OCI-M2 (cell line): ENCODE data around the gene NPAS3.
"Not testable (repeated sequence)": the region's sequence is repeated elsewhere in the genome, so short reads cannot be mapped to it uniquely, and the experiment has no call there.

Experiments used
- DNase-seq: peaks from one replicate; lab custom pipeline; 2025; ENCODE audit not compliant: unreplicated experiment; lab: John Stamatoyannopoulos, UW

NPAS3 gene

GRCh38 chr14:33068626-33069025 lies 129.9 kb downstream of the NPAS3 start:
- DNase-seq, result no peak

DNA sequence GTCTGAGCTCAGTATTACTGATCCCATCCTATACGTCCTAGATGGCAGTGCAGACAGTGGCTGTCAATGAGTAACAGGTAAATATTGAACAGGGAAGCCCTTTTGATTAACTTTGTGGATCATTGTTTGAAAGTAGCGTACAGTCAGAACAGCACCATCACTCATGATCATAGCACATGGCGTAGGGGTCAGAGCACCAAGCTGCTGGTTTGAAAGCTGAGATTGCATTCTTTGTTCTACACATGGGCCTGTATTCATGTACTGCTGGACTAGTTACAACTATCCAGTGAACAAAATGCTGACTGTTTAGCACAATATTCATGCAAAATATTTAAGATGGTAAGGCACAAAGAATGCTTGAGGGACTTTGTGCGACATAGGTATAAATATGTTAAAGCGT lies 131.8 kb downstream of the NPAS3 start:
- DNase-seq, result no peak

DNA sequence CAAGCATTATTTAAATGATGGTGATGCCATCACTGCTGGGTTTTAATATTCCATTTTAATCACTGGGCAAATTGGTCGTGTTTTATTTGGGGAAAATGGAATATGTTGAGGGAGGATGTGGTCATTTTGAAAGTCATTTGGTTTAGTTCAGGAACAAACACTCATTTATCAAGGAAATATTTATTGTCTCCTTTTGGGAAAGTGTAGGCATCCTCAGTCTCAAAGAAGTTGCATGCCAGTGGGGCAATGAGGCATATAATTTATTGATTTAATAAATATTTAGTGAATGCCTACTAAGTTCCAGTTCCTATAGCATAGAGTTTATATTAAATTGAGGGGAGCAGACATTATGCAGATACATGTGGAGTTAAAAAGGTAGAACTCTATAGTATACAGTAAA lies 134.3 kb downstream of the NPAS3 start:
- DNase-seq, result no peak

DNA sequence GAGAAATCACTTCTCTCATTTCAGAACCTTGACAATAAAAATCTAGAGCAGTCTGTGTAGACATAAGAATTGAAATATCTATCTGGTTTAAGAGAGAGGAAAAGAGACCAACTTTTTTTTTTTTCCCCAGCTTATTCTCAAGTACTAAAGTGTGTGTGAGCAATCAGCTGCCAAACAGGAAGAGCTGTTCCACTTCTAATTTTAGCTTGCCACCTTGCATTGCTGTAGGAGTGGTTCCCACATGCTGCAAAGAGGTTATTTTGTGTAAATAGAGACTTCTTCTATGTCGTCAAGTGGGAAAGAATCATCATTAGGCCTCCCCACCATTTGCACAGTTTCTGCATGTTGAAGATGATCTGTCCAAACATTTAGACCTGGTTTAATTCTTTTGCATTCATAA lies 142.6 kb downstream of the NPAS3 start:
- no peak for DNase-seq

GRCh38 chr14:33085799-33086198 lies 147.1 kb downstream of the NPAS3 start:
- DNase-seq, result no peak

DNA sequence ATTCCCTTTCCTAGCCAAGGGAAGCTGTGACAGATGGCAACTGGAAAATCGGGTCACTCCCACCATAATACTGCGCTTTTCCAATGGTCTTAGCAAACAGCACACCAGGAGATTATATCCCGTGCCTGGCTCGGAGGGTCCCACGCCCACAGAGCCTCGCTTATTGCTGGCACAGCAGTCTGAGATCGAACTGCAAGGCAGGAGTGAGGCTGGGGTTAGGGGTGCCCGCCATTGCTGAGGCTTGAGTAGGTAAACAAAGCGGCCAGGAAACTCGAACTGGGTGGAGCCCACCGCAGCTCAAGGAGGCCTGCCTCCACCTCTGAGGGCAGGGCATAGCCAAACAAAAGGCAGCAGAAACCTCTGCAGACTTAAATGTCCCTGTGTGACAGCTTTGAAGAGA lies 149.6 kb downstream of the NPAS3 start:
- DNase-seq, result not testable (repeated sequence)

DNA sequence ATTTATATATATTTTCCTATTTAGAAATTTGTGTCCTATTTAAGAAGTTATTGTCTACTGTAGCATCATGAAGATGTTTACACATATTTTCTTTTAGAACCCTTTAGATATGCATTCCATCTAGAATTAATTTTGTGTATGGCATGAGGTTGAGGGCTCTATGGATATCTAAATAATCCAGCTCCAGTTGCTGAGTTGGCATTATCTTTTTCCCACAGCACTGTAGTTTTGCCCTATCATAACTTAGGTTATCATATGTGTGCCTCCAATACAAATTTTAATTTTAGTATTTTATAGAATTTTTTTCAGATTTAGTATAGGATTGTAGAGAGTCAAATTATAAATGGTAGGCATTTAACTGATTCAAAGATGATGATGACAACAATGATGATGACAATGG lies 159.3 kb downstream of the NPAS3 start:
- DNase-seq, result no peak

DNA sequence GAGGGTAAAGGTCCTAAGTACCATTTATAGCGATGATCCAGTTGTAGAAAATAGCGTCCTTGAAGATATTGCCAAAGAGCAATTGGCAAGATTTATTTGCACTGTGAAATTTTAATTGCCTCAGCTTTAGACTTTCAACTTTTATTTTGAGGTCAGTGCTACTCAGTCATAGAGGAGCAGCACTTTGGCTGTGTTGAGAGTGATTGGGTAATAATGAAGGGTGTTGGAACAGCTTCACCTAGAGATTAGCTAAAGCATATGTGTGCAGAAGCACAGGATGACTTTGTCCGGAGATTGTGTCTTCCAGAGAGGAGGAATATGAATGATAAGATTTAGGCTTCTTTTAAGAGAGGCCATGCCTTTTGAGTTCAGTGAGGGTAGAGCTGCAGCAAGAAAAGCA lies 164.8 kb downstream of the NPAS3 start:
- no peak for DNase-seq

- no peak for DNase-seq
These were observed 165.3 kb downstream of the NPAS3 start for GRCh38 chr14:33103966-33104365.

- no peak for DNase-seq
These were observed 172.2 kb downstream of the NPAS3 start for GRCh38 chr14:33110737-33111443.

GRCh38 chr14:33114331-33114730 lies 175.7 kb downstream of the NPAS3 start:
- DNase-seq, result no peak

DNA sequence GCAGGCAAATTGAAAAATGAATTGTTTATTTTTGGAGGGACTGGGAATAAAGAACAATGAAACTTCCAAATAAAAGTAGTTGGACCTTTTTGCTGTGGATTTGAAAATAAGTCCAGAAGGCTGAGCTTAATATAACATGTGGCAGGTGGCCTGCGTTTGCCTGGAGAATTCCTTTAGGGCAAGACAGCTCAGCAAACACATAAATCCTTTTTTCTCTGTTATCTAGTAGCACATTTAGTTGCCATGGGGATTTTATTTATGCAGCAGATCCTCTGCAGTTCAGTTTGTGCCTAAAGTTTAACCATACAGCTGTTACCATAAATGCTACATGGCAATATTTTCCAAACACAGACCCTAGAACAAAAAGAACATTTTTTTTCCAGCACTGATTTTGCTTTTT lies 180.0 kb downstream of the NPAS3 start:
- no peak for DNase-seq

- no peak for DNase-seq
These were observed 181.7 kb downstream of the NPAS3 start for GRCh38 chr14:33120341-33120740.

DNA sequence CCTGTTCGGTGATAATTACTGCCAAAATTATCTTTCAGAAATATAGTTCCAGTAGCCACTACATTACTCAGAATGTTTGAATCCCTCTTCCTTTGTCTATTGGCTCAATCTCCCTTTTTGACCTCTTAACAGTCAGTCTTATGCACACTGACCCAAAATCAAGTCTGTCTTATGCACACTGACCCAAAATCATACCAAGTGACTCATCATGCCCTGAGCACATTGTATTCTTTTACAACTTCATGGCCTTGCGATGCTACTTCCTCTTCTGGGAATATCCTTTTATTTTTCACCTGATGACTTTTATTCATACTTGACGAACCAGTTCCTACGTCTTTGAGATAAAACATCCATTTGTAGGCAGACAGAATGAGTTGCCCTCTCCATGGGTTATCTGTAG lies 182.3 kb downstream of the NPAS3 start:
- no peak for DNase-seq

GRCh38 chr14:33123281-33123680 lies 184.6 kb downstream of the NPAS3 start:
- DNase-seq, result no peak

- no peak for DNase-seq
These were observed 187.8 kb downstream of the NPAS3 start for GRCh38 chr14:33126433-33126832.

- DNase-seq, result no peak
These were observed 188.9 kb downstream of the NPAS3 start for GRCh38 chr14:33127531-33127930.

GRCh38 chr14:33131801-33132200 lies 193.1 kb downstream of the NPAS3 start:
- no peak for DNase-seq

GRCh38 chr14:33134162-33134561 lies 195.5 kb downstream of the NPAS3 start:
- DNase-seq, result no peak

- DNase-seq, result no peak
These were observed 196.3 kb downstream of the NPAS3 start for GRCh38 chr14:33134975-33135374.

GRCh38 chr14:33150666-33151428 lies 212.2 kb downstream of the NPAS3 start:
- no peak for DNase-seq

GRCh38 chr14:33163109-33163508 lies 224.4 kb downstream of the NPAS3 start:
- DNase-seq, result no peak

GRCh38 chr14:33163600-33163999 lies 224.9 kb downstream of the NPAS3 start:
- no peak for DNase-seq
